ENCODE results near the gene SLAIN2.
A peak's percentile ranks its signal among the peaks of the same experiment; 100 is the strongest.
"Not testable (repeated sequence)": the region's sequence is repeated elsewhere in the genome, so short reads cannot be mapped to it uniquely, and the experiment has no call there.

SLAIN2 gene

GRCh38 chr4:48370260-48371134 is 29.2 kb downstream of the SLAIN2 start:
- no peak for FAIRE-seq

DNA sequence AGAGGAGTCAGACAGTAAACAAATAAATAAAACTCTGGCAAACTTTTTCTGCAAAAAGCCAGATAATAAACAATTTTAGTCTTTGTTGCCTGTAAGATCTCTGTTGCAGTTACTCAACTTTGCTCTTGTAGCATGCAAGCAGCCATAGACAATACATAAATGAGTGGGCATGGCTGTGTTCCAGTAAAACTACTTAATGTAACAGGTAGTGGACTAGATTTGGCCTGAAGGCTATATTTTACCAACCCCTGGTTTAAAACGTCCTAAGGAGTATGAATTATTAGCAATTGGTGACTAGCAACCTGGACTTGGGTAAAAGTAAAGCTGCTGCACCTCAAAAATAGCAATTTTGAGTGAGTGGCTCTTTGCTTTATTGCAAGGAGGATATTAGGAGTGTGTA is 30.9 kb downstream of the SLAIN2 start:
- no peak for FAIRE-seq

DNA sequence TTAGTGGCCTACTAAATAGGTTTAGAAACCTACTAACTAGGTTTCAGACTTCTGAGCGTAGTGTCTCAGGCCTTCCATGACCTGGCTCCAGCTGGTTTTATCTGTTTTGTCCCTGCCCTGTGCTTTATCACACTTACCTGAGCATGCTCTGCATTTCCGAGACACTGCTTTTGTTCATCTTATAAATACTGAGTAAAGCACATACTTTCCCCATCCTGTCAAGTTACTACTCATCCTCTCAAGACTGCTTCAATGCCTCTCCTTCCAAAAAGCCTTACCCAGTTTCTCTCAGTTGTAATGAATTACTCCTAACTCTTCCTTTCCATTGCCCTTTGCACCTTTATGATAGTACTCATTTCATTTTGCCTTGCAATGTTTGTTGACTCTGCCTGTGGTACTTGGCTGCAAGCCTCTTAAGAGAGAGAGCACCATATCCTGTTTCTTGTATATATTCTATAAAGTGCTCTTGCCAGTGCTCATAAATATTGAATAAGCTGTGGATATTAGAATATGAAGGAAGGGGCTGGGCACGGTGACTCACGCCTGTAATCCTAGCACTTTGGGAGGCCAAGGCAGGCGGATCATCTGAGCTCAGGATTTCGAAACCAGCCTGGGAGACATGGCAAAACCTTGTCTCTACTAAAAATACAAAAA is 34.4 kb downstream of the SLAIN2 start:
- peak; percentile 74 for FAIRE-seq

- FAIRE-seq = no peak
Measured at GRCh38 chr4:48379587-48380180, 38.4 kb downstream of the SLAIN2 start.

GRCh38 chr4:48380583-48381167 is 39.3 kb downstream of the SLAIN2 start:
- FAIRE-seq = no peak

GRCh38 chr4:48388525-48389154 is 47.3 kb downstream of the SLAIN2 start:
- FAIRE-seq = no peak

DNA sequence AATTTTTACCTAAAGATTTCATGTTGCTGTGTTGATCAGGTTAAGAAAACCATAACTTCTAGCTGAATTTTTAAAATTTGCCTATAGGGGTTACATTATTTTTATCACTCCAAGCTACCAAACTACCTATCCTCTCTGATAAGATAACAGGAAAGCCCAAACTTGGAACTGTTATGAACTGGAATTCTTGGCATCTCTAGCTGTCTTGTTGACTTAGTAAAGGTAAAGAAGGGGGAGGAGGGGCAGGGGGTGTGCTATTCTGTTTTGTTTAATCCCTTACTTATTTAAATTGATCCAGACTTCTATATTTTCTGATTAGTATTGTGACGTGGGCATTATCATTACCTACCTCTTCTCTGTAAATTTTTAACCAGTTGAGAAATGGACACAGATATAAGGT is 54.7 kb downstream of the SLAIN2 start:
- no peak for FAIRE-seq

- FAIRE-seq = no peak
Measured at GRCh38 chr4:48400416-48400815, 59.1 kb downstream of the SLAIN2 start.

GRCh38 chr4:48403358-48403757 is 62.0 kb downstream of the SLAIN2 start:
- no peak for FAIRE-seq

- no peak for FAIRE-seq
Measured at GRCh38 chr4:48403779-48404178, 62.5 kb downstream of the SLAIN2 start.

DNA sequence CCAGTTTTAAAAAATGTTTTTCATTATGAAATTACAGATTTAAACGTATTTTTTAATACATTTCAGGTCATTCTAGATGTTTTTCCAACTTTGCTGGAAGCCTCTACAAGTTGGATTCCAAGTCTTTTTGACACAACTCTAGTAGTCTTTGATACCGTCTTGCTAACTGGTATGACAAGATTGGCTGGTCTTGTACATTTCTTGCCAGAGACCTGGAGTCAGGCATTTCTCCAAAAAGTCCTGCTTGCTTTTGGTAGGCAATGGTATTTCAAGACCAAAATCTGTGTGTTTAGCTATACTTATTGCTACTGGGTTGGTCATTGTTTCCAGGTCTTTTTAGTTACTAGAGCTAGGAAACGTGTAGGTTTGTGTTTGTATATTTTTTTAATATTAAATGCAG is 64.6 kb downstream of the SLAIN2 start:
- no peak for FAIRE-seq

DNA sequence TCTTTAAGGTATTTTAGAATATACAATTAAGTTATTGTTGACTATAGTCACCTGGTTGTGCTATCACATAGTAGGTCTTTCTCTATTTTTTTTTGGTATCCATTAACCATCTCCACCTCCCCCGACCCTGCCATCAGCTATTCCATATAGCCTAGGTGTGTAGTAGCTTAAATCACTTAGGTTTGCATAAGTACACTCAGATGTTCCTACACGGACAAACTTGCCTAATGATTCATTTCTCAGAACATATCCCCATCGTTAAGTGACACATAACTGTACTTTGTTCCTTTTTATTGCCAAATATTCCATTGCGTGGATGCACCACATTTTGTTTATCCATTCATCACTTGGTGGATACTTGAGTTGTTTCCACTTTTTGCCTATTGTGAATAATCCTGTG is 67.9 kb downstream of the SLAIN2 start:
- FAIRE-seq = no peak

- no peak for FAIRE-seq
Measured at GRCh38 chr4:48410812-48411211, 69.5 kb downstream of the SLAIN2 start.

DNA sequence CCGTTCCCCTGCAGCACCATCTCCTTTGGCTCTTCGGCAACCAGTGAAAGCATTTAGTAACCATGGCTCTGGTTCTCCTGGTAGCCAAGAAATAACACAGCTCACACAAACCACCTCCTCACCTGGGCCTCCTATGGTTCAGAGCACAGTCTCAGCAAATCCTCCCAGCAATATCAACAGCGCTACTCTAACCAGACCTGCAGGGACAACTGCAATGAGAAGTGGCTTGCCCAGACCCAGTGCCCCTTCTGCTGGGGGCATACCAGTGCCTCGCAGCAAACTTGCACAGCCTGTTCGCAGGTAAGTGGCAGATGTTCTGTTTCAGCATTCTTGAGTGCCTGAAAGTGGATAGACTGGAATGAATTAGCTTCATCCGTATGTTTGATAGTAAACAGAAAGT is 78.8 kb downstream of the SLAIN2 start:
- FAIRE-seq = no peak

- no peak for FAIRE-seq
Measured at GRCh38 chr4:48421101-48421500, 79.8 kb downstream of the SLAIN2 start.

DNA sequence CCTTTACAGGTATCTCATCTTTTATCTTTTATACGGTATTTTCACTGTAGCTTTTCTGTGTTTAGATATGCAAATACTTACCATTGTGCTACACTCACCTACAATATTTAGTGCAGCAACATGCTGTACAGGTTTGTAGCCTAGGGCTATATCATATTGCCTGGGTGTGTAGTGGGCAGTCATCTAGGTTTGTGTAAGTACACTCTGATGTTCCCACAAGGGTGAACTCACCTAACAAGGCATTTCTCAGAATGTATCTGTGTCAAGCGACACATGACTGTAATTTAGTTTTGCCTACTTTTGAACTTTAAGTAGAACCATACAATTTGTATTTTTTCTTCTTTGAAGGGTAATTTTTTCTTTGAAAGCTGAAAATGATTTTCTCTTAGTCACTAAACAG is 87.6 kb downstream of the SLAIN2 start:
- no peak for FAIRE-seq

DNA sequence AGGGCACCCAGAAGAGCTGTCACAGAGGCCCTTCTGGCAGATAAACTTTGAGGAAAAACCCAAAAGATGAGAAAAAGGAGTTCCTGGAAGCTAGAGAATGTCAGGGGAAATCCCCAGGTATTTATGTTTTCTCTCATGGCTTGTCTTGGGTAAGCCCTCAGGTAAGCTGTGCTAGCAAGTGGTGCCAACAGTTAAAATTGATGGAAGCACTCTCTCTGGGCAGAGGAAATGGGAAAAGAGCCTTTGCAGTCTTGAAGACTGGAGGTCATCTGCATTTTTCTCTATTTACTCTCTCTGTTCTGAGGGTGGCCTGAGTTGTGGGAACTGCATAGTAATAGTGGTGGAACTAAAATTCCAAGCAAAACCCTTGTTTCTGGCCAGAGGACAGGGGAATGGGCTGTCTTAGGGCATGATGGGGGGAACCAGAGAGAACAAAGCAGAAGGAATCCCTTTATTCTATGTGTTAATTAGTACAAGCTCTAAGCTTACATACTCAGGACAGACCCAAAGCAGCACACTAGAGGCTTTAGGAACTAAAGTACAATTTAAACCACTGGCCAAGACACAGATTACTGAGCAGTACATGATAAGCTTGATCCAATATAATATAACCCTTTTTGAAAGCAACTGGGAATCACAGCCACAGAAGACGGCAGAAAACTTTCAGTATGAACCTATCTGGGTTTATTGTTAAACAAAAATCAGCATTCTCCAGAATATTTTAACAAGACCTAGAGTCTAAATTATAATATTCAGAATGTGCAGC is 88.6 kb downstream of the SLAIN2 start:
- no peak for FAIRE-seq

DNA sequence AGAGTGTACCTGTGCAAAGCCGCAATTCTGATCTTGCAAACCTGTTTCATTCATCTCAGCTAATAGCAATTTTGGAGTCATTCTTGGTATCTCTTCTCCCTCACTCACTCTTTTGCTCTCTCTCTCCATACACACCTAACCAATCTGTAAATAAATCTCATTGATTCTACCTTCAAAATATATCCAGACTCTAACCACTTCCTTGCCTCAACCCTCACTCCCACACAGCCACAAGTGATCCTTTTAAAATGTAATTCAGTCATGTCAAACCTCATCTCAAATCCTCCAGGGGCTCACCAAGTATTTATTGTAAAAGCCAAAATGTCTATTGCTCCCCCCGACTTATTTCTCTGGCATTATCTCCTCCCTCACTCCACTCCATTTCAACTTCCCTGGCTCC is 90.1 kb downstream of the SLAIN2 start:
- no peak for FAIRE-seq

DNA sequence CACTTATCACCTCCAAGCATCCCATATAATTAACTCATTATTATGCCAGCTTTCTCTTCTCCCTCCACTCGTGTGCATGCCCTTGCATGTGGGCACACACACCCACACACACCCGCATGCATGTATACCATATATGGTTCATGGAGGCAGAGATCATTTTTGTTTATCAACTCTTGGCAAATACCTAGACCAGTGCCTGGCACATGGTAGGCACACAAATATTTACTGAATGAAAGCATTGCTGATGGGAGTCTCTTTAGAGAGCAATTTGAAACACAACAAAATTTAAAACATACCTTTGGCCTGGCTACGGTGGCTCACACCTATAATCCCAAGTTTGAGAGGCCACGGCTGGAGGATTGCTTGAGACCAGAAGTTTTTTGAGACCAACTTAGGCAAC is 90.7 kb downstream of the SLAIN2 start:
- no peak for FAIRE-seq

- no peak for FAIRE-seq
Measured at GRCh38 chr4:48436318-48436717, 95.0 kb downstream of the SLAIN2 start.

GRCh38 chr4:48439988-48440387 is 98.7 kb downstream of the SLAIN2 start:
- no peak for FAIRE-seq

GRCh38 chr4:48440914-48441313 is 99.6 kb downstream of the SLAIN2 start:
- FAIRE-seq = not testable (repeated sequence)
